HepG2 (cell line): Measurements from ENCODE around the gene HDAC5. TPM values are rescaled to one million over a fixed set of nuclear protein-coding genes. Genes with fewer than 3 reads are reported as not detected.

Experiments used
- ATF7 ChIP-seq, 2 experiments: fragments of 450-650 bp in 1 of 2; sonication (generic) in 1 of 2; formaldehyde crosslinking in 1 of 2; IDR thresholded peaks; 2 replicates each; pipeline versions ENCODE4 v1.4.0 to v1.6.1; 2016 to 2020; ENCODE audit warnings: antibody characterized with exemption in 1 of 2, mild to moderate bottlenecking in 1 of 2, missing genetic modification reagents in 1 of 2
- FOXA1 ChIP-seq, 2 experiments: fragments of 450-650 bp in 1 of 2; sonication (generic) in 1 of 2; formaldehyde crosslinking in 1 of 2; IDR thresholded peaks; 2 replicates each; pipeline versions ENCODE4 v1.4.0 to v1.6.1; 2016 to 2020; ENCODE audit warnings: missing genetic modification reagents in 1 of 2
- HBP1 ChIP-seq: IDR thresholded peaks from 2 replicates; pipeline ENCODE4 v1.6.1; 2016; ENCODE audit warnings: low read depth, control low read depth
- HCFC1 ChIP-seq: fragments of 150-350 bp; IDR thresholded peaks from 2 replicates; pipeline ENCODE4 v1.6.1; 2014; ENCODE audit warnings: low read depth, low read length
- HMG20B ChIP-seq: conservative IDR thresholded peaks from 2 replicates; pipeline ENCODE4 v1.6.1; 2016; ENCODE audit warnings: missing genetic modification reagents, missing compliant biosample characterization
- JUN ChIP-seq: sonication (generic); formaldehyde crosslinking; IDR thresholded peaks from 2 replicates; pipeline ENCODE4 v1.4.0; 2020; ENCODE audit warnings: mild to moderate bottlenecking, missing genetic modification reagents
- KDM5B ChIP-seq: sonication (generic); formaldehyde crosslinking; IDR thresholded peaks from 2 replicates; pipeline ENCODE4 v1.4.0; 2020; ENCODE audit warnings: missing genetic modification reagents, mild to moderate bottlenecking, borderline replicate concordance
- MYC ChIP-seq: sonication (generic); formaldehyde crosslinking; IDR thresholded peaks from 2 replicates; pipeline ENCODE4 v1.9.0; 2021; ENCODE audit warnings: missing genetic modification reagents, borderline replicate concordance
- NFKB2 ChIP-seq: sonication (generic); formaldehyde crosslinking; IDR thresholded peaks from 2 replicates; pipeline ENCODE4 v1.4.0; 2020; ENCODE audit warnings: missing genetic modification reagents, borderline replicate concordance
- NONO ChIP-seq, 2 experiments: fragments of 450-650 bp in 1 of 2; sonication (generic) in 1 of 2; formaldehyde crosslinking in 1 of 2; IDR thresholded peaks in 1 of 2; conservative IDR thresholded peaks in 1 of 2; 2 replicates each; pipeline versions ENCODE4 v1.6.1 to v1.8.0; 2017 to 2022; ENCODE audit warnings: mild to moderate bottlenecking in 1 of 2, missing genetic modification reagents in 1 of 2, moderate library complexity in 1 of 2
- NPAS2 ChIP-seq: sonication (generic); formaldehyde crosslinking; IDR thresholded peaks from 2 replicates; pipeline ENCODE4 v1.8.0; 2022; ENCODE audit warnings: mild to moderate bottlenecking, missing genetic modification reagents, borderline replicate concordance
- PLRG1 ChIP-seq: fragments of 450-650 bp; conservative IDR thresholded peaks from 2 replicates; pipeline ENCODE4 v1.6.1; 2016
- RAD21 ChIP-seq: fragments of 450-650 bp; formaldehyde crosslinking; IDR thresholded peaks from 2 replicates; pipeline ENCODE4 v1.5.0; 2020; ENCODE audit warnings: mild to moderate bottlenecking
- SOX6 ChIP-seq, 2 experiments: fragments of 450-650 bp in 1 of 2; sonication (generic) in 1 of 2; formaldehyde crosslinking in 1 of 2; IDR thresholded peaks; 2 replicates each; pipeline versions ENCODE4 v1.4.0 to v1.6.1; 2017 to 2020; ENCODE audit warnings: antibody characterized with exemption in 1 of 2, mild to moderate bottlenecking in 1 of 2, missing genetic modification reagents in 1 of 2
- SRY ChIP-seq: sonication (generic); formaldehyde crosslinking; IDR thresholded peaks from 2 replicates; pipeline ENCODE4 v1.8.0; 2022; ENCODE audit warnings: mild to moderate bottlenecking, missing genetic modification reagents
- TARDBP ChIP-seq: sonication (generic); formaldehyde crosslinking; IDR thresholded peaks from 2 replicates; pipeline ENCODE4 v1.8.0; 2022; ENCODE audit warnings: mild to moderate bottlenecking, missing genetic modification reagents
- UBTF ChIP-seq: sonication (generic); formaldehyde crosslinking; IDR thresholded peaks from 2 replicates; pipeline ENCODE4 v1.4.0; 2020; ENCODE audit warnings: mild to moderate bottlenecking, missing genetic modification reagents
- ZBTB20 ChIP-seq: sonication (generic); formaldehyde crosslinking; IDR thresholded peaks from 2 replicates; pipeline ENCODE4 v1.8.1; 2023; ENCODE audit warnings: missing genetic modification reagents, low read depth, mild to moderate bottlenecking, borderline replicate concordance
- ZNF121 ChIP-seq: sonication (generic); formaldehyde crosslinking; IDR thresholded peaks from 2 replicates; pipeline ENCODE4 v1.5.0; 2020; ENCODE audit warnings: mild to moderate bottlenecking, missing genetic modification reagents
- ZNF513 ChIP-seq: sonication (generic); formaldehyde crosslinking; conservative IDR thresholded peaks from 2 replicates; pipeline ENCODE4 v1.5.0; 2020; ENCODE audit warnings: missing genetic modification reagents
- ZNF776 ChIP-seq: sonication (generic); formaldehyde crosslinking; IDR thresholded peaks from 2 replicates; pipeline ENCODE4 v1.4.0; 2020; ENCODE audit warnings: mild to moderate bottlenecking, missing genetic modification reagents
- ZNF891 ChIP-seq: sonication (generic); formaldehyde crosslinking; IDR thresholded peaks from 2 replicates; pipeline ENCODE4 v1.5.0; 2020; ENCODE audit warnings: mild to moderate bottlenecking, missing genetic modification reagents
- polyA plus RNA-seq, 8 experiments: library from polyadenylated mRNA; depleted of rRNA in 3 of 8; stranded (reverse) in 7 of 8; unstranded in 1 of 8; fragments of >200 nt; fragmentation: Illumina TruSeq in 4 of 8; extraction: Trizol in 4 of 8; gene quantifications; 2 replicates each; pipeline versions ENCODE4 v1.2.1 to v1.2.3, GENCODE V29; 2011 to 2016; ENCODE audit warnings: low read depth in 4 of 8, missing spikeins in 1 of 8, mixed read lengths in 1 of 8; ENCODE audit not compliant: insufficient read depth in 1 of 8
- total RNA-seq, 5 experiments: library from RNA; depleted of rRNA; stranded (reverse); fragments of >200 nt; fragmentation: Illumina TruSeq; extraction: Trizol; gene quantifications; 2 replicates each; pipeline ENCODE4 v1.2.3, GENCODE V29; 2016; ENCODE audit warnings: low read depth in 1 of 5

The HDAC5 gene
- total and polyA plus RNA-seq, 2 of the 13 experiments (the other 11 are each of a cell fraction or from before 2014, with no cell fraction given): 46.4 to 85.4 TPM

GRCh38 chr17:44137891-44138709, 14.7 kb upstream of the HDAC5 start (continued):
- TF ChIP-seq HCFC1: no peak
- TF ChIP-seq NONO (IDR thresholded peaks at IDR 0.05): no peak
- TF ChIP-seq NONO (CRISPR knock-in tag; conservative IDR thresholded peaks at IDR 0.05): peak; percentile 63; the same call in 1 of the 2 replicates
- peak; percentile 97 for TF ChIP-seq JUN (CRISPR knock-in tag)
- TF ChIP-seq ATF7 (IDR thresholded peaks at IDR 0.05): no peak
- peak; percentile 73 for TF ChIP-seq ATF7 (CRISPR knock-in tag; IDR thresholded peaks at IDR 0.05)
- 0 out of 2 replicates have a peak, but pooled peaks have one; percentile 58 for TF ChIP-seq ZNF776 (CRISPR knock-in tag)
- TF ChIP-seq TARDBP (CRISPR knock-in tag): peak; percentile 78
- TF ChIP-seq NFKB2 (CRISPR knock-in tag): no peak; the same call in 1 of the 2 replicates
- TF ChIP-seq SRY (CRISPR knock-in tag): peak; percentile 65; the same call in 1 of the 2 replicates
- peak; percentile 29; the same call in 1 of the 2 replicates for TF ChIP-seq ZNF121 (CRISPR knock-in tag)
- 0 out of 2 replicates have a peak, but pooled peaks have one; percentile 56 for TF ChIP-seq NPAS2 (CRISPR knock-in tag)
- 0 out of 2 replicates have a peak, but pooled peaks have one; percentile 37 for TF ChIP-seq ZNF891 (CRISPR knock-in tag)
- TF ChIP-seq RAD21 (CRISPR knock-in tag): peak; percentile 25; the same call in 1 of the 2 replicates
- peak; percentile 55; the same call in 1 of the 2 replicates for TF ChIP-seq UBTF (CRISPR knock-in tag)
- no peak for TF ChIP-seq FOXA1 (IDR thresholded peaks at IDR 0.05)
- 0 out of 2 replicates have a peak, but pooled peaks have one; percentile 37 for TF ChIP-seq FOXA1 (CRISPR knock-in tag; IDR thresholded peaks at IDR 0.05)
- no peak for TF ChIP-seq ZBTB20 (CRISPR knock-in tag)
- 0 out of 2 replicates have a peak, but pooled peaks have one; percentile 25 for TF ChIP-seq HMG20B (CRISPR knock-in tag)
- TF ChIP-seq HBP1: peak; percentile 69; the same call in 1 of the 2 replicates
- 0 out of 2 replicates have a peak, but pooled peaks have one; percentile 73 for TF ChIP-seq ZNF513 (CRISPR knock-in tag)
- peak; percentile 78 for TF ChIP-seq MYC (CRISPR knock-in tag)
- TF ChIP-seq PLRG1: no peak
- TF ChIP-seq SOX6 (IDR thresholded peaks at IDR 0.05): no peak
- peak; percentile 73 for TF ChIP-seq SOX6 (CRISPR knock-in tag; IDR thresholded peaks at IDR 0.05)
- peak; percentile 82; the same call in 1 of the 2 replicates for TF ChIP-seq KDM5B (CRISPR knock-in tag)
